Dendritic cell treated with granulocyte-macrophage colony-stimulating factor and Interleukin-4, amounts not matched to agents 40 ng/mL and 50 ng/mL, for 4 days (primary cell): ENCODE results near the gene VCL.

Source experiments
- H3K27ac Mint-ChIP-seq: one replicate; pipeline ENCODE4 v1.8.0; 2022; ENCODE audit warnings: mild to moderate bottlenecking, mixed read lengths
- H3K27me3 Mint-ChIP-seq: one replicate; pipeline ENCODE4 v1.8.0; 2022; ENCODE audit warnings: mild to moderate bottlenecking, mixed read lengths
- H3K36me3 Mint-ChIP-seq: one replicate; pipeline ENCODE4 v1.8.0; 2022; ENCODE audit warnings: low read depth, mixed read lengths
- H3K4me1 Mint-ChIP-seq: one replicate; pipeline ENCODE4 v1.8.0; 2022; ENCODE audit warnings: low read depth, mixed read lengths
- H3K4me3 Mint-ChIP-seq: one replicate; pipeline ENCODE4 v1.8.0; 2022; ENCODE audit warnings: mild to moderate bottlenecking, moderate library complexity, mixed read lengths
- H3K9me3 Mint-ChIP-seq: one replicate; pipeline ENCODE4 v1.8.0; 2022; ENCODE audit warnings: mixed read lengths
- intact Hi-C: fragments of 100-400 bp; cut with micrococcal nuclease; formaldehyde crosslinking; loops from one replicate; pipeline ENCODE4 v1.15.0; 2022

Gene VCL

DNA sequence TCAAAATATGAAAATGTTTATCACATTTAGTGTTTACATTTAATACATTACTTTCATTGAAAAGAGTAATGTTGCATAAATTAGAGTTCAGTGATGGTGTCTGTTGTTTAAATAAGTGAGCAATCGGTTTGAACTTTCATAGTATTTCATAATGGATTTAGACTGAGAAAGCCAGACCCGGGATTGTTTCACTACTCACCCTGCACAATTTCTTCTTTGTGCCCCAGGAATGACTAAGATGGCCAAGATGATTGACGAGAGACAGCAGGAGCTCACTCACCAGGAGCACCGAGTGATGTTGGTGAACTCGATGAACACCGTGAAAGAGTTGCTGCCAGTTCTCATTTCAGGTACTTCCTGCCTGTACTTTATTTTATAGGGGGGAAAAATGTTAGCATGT lies 74.6 kb downstream of the VCL start:
- no peaks in the 10 kb centered on the region for H3K9me3 Mint-ChIP-seq
- H3K36me3 Mint-ChIP-seq: peaks cover 91% of the 10 kb centered on the region
- H3K27ac Mint-ChIP-seq: no peak overlapping the region
- H3K27me3 Mint-ChIP-seq: no peaks in the 10 kb centered on the region
- H3K4me3 Mint-ChIP-seq: no peak overlapping the region
- intact Hi-C loops: no loop called here
- peaks cover 33% of the 10 kb centered on the region for H3K4me1 Mint-ChIP-seq

DNA sequence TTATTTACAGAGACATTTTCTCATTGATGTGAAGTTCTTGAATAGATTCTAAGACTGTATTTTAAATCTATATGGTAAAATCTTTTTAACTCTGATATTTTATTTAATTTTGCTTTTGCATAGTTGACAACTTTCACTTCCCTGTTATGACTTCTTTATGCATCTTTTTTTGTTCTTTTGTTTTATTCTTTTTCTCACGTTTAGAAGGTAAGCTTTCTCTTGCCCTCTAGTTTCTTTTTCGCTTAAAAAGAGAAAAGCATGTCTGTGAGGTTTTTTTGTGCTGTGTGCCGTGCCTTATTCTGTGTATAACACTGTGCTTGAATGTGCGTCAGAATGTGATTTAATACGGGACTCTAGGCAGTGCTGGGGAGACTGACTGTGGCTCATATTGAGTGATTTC lies 78.0 kb downstream of the VCL start:
- H3K4me3 Mint-ChIP-seq: no peak overlapping the region

DNA sequence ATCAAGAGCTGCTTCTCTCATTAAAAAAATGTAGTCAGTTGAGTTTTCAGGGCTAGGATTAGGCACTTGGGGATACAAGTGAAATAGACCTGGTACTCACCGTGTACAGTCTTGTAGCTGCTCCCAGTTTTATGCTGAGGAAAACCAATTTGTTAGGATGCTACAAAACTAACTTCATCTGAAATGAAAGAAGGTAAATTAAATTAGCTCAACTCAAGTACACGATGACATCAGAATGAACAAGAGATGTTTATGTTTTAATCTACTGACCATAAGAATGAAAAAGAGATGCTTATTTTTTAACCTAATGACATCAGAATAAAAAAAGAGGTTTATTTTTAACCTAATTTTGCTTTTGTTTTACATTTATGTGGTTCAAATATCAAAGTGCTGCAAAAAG lies 79.0 kb downstream of the VCL start:
- H3K36me3 Mint-ChIP-seq: peaks cover 78% of the 10 kb centered on the region
- peaks cover 43% of the 10 kb centered on the region for H3K4me1 Mint-ChIP-seq
- no peaks in the 10 kb centered on the region for H3K27me3 Mint-ChIP-seq
- no peak overlapping the region for H3K27ac Mint-ChIP-seq
- H3K9me3 Mint-ChIP-seq: no peaks in the 10 kb centered on the region
- intact Hi-C loops: no loop called here
- H3K4me3 Mint-ChIP-seq: no peak overlapping the region

More for the DNA sequence above, 78.0 kb downstream of the VCL start:
- Mint-ChIP-seq H3K36me3 (peaks cover 78% of the 10 kb centered on the region), H3K27me3 (no peaks in the 10 kb centered on the region), H3K27ac (peak overlapping the region; percentile 58), H3K4me1 (peaks cover 37% of the 10 kb centered on the region), H3K9me3 (no peaks in the 10 kb centered on the region)
- intact Hi-C loops: no loop called here

DNA sequence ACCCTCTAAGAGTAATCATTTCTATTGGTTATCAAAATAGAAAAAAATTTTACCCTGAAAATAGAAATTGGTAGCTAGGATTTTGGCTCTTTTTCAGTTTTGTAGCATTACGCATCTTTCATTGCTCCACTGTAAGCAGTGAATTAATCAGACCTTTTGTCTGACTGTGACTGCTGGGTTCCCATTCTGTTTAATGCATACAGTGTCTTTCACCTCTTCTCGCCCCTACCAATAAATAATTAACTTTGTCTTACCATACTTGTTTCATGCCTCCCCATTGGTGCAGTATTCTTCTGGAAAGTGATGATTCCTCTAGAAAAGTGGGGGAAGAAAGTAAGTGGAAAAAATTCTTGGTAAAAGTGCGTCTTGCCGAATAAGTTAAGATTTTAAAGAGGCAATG lies 79.5 kb downstream of the VCL start:
- peaks cover 80% of the 10 kb centered on the region for H3K36me3 Mint-ChIP-seq
- H3K27me3 Mint-ChIP-seq: no peaks in the 10 kb centered on the region
- H3K4me1 Mint-ChIP-seq: peaks cover 43% of the 10 kb centered on the region
- H3K4me3 Mint-ChIP-seq: no peak overlapping the region
- H3K9me3 Mint-ChIP-seq: no peaks in the 10 kb centered on the region
- intact Hi-C loops: no loop called here
- no peak overlapping the region for H3K27ac Mint-ChIP-seq

DNA sequence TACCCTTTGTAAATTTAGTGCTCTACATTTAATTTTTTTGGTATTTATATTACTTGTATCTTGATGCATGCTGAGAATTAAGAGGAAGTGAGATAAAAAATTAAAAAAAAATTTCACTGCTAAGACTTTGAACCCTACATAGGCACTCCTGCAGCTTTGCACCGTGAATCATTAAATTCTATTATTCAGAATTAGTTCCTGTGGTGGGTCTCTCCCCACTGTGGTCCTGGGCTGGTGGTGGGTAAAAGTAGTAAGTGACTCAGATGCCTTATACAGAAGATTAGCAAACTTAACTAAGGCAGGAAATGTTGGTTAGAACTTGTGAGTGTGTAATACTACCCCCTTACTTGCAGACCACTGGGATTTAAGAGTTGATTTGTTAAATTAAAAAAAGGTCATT lies 80.1 kb downstream of the VCL start:
- intact Hi-C loops: no loop called here
- no peak overlapping the region for H3K4me3 Mint-ChIP-seq
- H3K36me3 Mint-ChIP-seq: peaks cover 79% of the 10 kb centered on the region
- no peaks in the 10 kb centered on the region for H3K9me3 Mint-ChIP-seq
- peaks cover 43% of the 10 kb centered on the region for H3K4me1 Mint-ChIP-seq
- H3K27me3 Mint-ChIP-seq: no peaks in the 10 kb centered on the region
- H3K27ac Mint-ChIP-seq: no peak overlapping the region

DNA sequence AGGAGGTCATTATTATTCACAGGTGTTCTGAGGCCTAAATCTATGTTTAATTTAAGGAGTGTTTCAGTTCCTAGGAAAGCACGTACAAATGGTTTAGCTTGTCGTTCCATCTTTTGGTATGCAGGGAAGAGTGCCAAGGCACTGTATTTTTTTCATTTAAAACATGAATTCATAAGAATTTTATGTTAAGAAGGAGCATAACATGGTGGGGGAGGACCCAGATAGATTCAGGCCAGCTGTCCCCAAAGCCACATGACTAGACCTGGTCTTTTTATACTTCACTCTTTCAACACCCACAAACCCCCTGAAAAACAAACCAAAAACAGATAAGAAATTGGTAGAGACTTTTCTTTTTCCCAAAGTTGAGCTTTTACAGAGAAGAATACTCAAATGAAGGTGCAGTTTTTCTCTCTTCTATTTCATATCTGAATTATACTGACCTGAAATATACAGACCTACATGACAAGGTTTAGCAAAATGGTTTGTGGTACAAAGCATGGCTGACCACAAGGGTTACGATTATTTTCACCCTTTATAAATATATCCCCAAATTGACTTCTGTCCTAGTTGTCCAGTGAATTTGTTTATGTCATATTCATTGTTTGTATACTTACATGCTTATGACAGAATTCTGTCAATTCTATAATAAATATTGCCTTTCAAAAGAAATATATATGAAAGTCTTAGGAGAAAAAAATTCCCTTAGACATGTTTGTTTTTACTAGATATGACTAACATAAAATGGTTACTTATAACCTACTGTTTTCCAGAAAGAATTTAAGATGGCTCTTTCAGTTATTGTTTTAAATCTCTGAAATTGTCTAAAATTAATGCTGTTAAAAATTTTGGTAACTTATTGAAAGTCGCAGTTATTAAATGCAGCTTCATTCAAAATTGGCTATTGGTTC lies 81.4 kb downstream of the VCL start:
- H3K27ac Mint-ChIP-seq: peak overlapping the region; percentile 35
- peaks cover 43% of the 10 kb centered on the region for H3K4me1 Mint-ChIP-seq
- H3K9me3 Mint-ChIP-seq: no peaks in the 10 kb centered on the region
- no peaks in the 10 kb centered on the region for H3K27me3 Mint-ChIP-seq
- peaks cover 78% of the 10 kb centered on the region for H3K36me3 Mint-ChIP-seq
- H3K4me3 Mint-ChIP-seq: no peak overlapping the region
- intact Hi-C loops: no loop called here

DNA sequence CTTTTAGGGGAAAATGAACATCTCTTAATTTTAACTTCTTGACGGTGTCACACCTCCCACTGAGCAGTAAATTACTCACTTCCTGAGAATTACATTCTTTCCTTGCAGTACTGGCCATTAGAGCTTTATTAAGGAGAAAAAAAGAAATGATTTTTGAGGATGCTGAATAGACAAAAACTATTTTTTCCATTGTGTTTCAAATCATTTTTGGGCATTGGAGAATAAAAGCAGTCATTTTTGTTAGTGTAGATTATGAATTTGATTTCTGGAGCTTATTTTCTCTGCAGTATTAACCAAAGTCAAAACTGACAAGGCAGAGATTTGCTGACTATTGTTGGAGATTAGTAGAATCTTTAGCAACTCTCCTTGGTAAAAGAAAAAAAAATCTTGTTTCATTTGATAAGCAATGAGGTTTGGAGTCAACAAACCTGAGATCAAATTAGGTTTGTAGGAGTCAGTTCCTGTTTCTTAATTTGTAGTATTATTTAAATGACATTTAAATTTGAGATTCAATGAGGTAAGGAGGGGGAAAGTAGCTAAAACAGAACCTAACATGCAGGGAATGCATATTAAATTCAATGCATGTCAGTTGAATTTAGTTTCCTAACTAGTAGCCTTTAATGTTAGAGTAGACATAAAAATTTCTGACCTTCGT lies 82.1 kb downstream of the VCL start:
- intact Hi-C loops: loop anchor here (5.0 kb wide), 1 partner anchor 138 kb away; no protein-coding TSS in a partner anchor
- H3K4me1 Mint-ChIP-seq: peaks cover 43% of the 10 kb centered on the region
- no peaks in the 10 kb centered on the region for H3K9me3 Mint-ChIP-seq
- peaks cover 78% of the 10 kb centered on the region for H3K36me3 Mint-ChIP-seq
- no peak overlapping the region for H3K4me3 Mint-ChIP-seq
- H3K27me3 Mint-ChIP-seq: no peaks in the 10 kb centered on the region
- no peak overlapping the region for H3K27ac Mint-ChIP-seq

DNA sequence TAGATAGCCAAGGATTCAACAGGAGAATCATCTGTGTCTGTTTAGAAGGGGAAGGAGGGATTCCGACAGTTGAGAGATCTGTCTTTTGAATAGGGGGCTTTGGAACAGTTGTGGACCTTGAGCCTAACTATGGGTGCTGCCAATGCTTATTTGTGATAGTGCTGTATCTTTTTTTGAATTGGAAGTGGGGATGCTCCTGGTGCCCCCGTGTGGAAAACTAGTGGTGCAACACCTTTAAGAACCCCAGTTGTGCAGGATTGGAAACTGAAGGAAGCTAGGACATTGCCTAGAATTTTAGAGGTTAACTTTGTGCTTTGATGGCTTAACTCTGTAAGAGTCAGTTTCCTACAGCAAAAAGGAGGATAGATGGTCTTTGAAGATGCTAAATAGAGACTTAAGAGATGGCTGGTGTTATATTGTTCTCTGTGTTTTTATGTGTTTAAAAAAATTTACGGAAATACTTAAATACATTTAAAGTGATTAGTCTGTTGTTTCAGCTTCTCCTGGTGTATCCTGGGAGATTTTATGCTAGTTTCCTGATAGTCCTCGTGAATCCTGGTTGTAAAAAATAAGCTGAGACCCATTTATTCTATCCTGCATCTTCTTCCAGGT lies 83.4 kb downstream of the VCL start:
- Mint-ChIP-seq H3K27ac (no peak overlapping the region), H3K36me3 (peaks cover 78% of the 10 kb centered on the region), H3K4me1 (peaks cover 31% of the 10 kb centered on the region), H3K27me3 (no peaks in the 10 kb centered on the region), H3K9me3 (no peaks in the 10 kb centered on the region), H3K4me3 (no peak overlapping the region)
- intact Hi-C loops: loop anchor here (1.0 to 5.0 kb wide), 2 partner anchors 139 to 195 kb away; no protein-coding TSS in a partner anchor

DNA sequence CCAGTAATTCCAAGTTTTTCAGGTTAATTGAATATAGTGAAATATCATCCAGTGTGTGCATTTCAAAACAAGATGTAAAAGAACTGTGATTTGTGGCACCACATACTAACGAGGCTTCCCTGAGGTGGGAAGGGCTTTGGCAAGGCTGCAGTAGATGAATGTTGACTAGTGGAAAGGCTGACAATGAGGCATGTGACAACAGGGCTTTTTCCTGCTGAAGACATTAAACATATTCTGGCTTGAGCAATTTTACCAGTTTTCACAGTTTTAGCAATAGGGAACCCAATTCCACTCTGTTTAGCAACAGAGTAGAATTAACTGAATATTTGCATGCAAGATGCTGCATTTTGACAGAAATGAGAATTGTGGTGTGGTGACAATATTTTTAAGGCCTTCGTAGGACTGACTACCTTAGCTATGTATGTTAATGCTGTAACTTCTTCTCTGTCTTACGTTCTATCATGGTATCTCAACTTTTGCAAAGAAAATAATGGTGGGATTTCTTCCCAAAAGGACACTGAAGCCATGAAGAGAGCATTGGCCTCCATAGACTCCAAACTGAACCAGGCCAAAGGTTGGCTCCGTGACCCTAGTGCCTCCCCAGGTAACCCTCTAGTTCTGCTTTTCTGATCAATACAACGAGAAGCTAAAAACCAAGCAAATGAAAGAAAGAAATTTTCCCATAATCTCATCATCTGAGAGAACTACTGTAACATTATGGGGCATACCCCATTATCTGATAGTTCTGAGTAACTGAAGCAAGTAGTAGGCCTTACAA lies 84.2 kb downstream of the VCL start:
- no peak overlapping the region for H3K4me3 Mint-ChIP-seq
- H3K4me1 Mint-ChIP-seq: peaks cover 23% of the 10 kb centered on the region

DNA sequence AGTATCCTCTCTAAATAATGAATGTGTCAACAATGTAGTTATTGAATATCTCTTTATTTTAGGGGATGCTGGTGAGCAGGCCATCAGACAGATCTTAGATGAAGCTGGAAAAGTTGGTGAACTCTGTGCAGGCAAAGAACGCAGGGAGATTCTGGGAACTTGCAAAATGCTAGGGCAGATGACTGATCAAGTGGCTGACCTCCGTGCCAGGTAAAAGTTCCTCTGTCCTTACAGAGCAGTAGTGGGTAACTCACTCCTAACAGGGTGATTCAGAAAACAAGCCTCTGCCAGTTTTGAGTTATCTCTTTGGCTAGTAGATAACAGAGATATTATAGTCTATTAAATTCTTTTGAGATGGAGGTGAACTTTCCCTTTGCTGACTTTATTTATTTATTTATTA lies 85.4 kb downstream of the VCL start:
- intact Hi-C loops: loop anchor here (5.0 kb wide), 1 partner anchor 141 kb away; no protein-coding TSS in a partner anchor
- no peak overlapping the region for H3K27ac Mint-ChIP-seq
- no peaks in the 10 kb centered on the region for H3K9me3 Mint-ChIP-seq

More for the DNA sequence above, 84.2 kb downstream of the VCL start:
- Mint-ChIP-seq H3K36me3 (peaks cover 77% of the 10 kb centered on the region), H3K27me3 (no peaks in the 10 kb centered on the region), H3K9me3 (no peaks in the 10 kb centered on the region), H3K27ac (no peak overlapping the region)
- intact Hi-C loops: loop anchor here (1.0 to 5.0 kb wide), 2 partner anchors 140 to 196 kb away; no protein-coding TSS in a partner anchor

DNA sequence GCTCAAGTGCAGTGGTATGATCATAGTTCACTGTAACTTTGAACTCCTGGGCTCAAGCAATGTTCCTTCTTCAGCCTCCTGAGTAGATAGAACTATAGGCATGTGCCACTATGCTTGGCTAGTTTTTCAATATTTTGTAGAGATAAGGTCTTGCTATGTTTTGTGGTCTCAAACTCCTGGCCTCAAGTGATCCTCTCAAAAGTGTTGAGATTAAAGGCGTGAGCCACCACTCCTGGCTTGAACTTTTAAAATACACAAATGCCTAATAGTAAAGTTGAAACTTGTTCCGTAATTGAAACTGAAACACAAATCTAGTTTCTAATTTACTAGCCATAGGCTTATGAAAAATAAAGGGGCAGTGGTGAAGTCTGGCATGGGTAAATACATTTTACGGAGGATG lies 87.0 kb downstream of the VCL start:
- H3K36me3 Mint-ChIP-seq: peaks cover 83% of the 10 kb centered on the region
- intact Hi-C loops: loop anchor here (5.0 kb wide), 1 partner anchor 143 kb away; no protein-coding TSS in a partner anchor
- peaks cover 6% of the 10 kb centered on the region for H3K4me1 Mint-ChIP-seq
- peak overlapping the region; percentile 37 for H3K27ac Mint-ChIP-seq
- no peaks in the 10 kb centered on the region for H3K27me3 Mint-ChIP-seq
- no peak overlapping the region for H3K4me3 Mint-ChIP-seq
- no peaks in the 10 kb centered on the region for H3K9me3 Mint-ChIP-seq

More for the DNA sequence above, 85.4 kb downstream of the VCL start:
- peaks cover 16% of the 10 kb centered on the region for H3K4me1 Mint-ChIP-seq
- H3K36me3 Mint-ChIP-seq: peaks cover 76% of the 10 kb centered on the region
- no peaks in the 10 kb centered on the region for H3K27me3 Mint-ChIP-seq
- H3K4me3 Mint-ChIP-seq: no peak overlapping the region

DNA sequence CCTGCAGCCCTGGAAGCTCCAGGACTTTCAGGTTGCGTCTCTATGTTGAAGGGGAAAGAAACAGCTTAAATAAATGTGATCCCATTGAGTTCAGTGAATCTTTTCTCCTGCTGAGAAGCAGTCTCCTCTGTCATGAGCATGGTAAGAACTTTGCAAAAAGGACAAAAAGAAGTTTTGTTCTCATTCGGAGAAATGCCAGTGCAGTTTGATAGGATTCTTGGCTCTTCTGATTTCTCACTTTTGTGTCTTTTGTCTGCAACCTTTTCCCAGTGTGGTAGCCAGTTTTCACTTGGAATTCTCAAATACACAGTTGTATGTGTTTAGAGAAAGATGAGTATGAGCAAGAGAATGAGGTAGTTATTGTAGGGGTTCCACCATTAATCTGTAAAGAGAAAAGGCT lies 88.4 kb downstream of the VCL start:
- Mint-ChIP-seq H3K4me1 (peaks cover 2% of the 10 kb centered on the region), H3K4me3 (no peak overlapping the region), H3K27ac (no peak overlapping the region), H3K9me3 (no peaks in the 10 kb centered on the region), H3K27me3 (no peaks in the 10 kb centered on the region), H3K36me3 (peaks cover 94% of the 10 kb centered on the region)
- intact Hi-C loops: no loop called here

DNA sequence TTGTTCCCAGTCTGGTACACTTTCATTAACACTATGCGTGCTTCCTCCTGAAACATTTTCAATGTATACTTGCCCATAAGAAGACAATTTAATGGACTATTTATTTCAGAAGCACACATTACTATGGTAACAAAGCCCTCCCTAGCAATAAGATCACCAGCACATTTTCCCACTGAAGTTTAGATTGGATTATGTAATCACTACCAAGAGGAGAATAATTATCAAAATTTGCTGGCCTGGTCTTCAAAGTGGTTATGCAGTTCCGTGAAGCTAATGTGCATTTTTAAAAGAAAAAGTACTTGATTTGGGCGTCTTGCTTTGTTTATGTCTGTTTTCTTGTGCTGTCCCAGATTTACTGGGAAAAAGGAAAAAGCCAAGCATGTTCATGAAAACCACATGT lies 90.8 kb downstream of the VCL start:
- no peaks in the 10 kb centered on the region for H3K9me3 Mint-ChIP-seq
- intact Hi-C loops: no loop called here
- no peak overlapping the region for H3K4me3 Mint-ChIP-seq
- H3K4me1 Mint-ChIP-seq: no peaks in the 10 kb centered on the region
- no peaks in the 10 kb centered on the region for H3K27me3 Mint-ChIP-seq
- H3K27ac Mint-ChIP-seq: no peak overlapping the region
- H3K36me3 Mint-ChIP-seq: peaks cover 94% of the 10 kb centered on the region
